Brain microvascular endothelial cell (primary cell): ENCODE results near the gene CSMD2.

Experiments used
- DNase-seq: peaks from one replicate; pipeline ENCODE4 v3.0.0-alpha.2; 2020
- H3K27ac ChIP-seq: fragments of 250-450 bp; sonication (Bioruptor Pico); 2 replicates; pipeline ENCODE4 v1.5.1; 2020; ENCODE audit warnings: mild to moderate bottlenecking, moderate library complexity
- H3K27me3 ChIP-seq: fragments of 250-450 bp; sonication (Bioruptor Pico); replicated peaks from 2 replicates; pipeline ENCODE4 v1.5.1; 2020; ENCODE audit warnings: mild to moderate bottlenecking
- H3K36me3 ChIP-seq: fragments of 250-450 bp; sonication (Bioruptor Pico); replicated peaks from 2 replicates; pipeline ENCODE4 v1.5.1; 2020; ENCODE audit warnings: mild to moderate bottlenecking
- H3K4me3 ChIP-seq: 2 replicates; pipeline ENCODE4 v1.5.1; 2011; ENCODE audit warnings: low read depth, mild to moderate bottlenecking, control low read depth, low read length, moderate library complexity
- in situ Hi-C: cut with HindIII; loops from 2 replicates; pipeline ENCODE4 v1.10.0; 2017; ENCODE audit warnings: low sequenced_read_pairs, low pct_ligation_motif_present
- TF ChIP-seq, protein P1 (sequence below): IDR thresholded peaks from 2 replicates; pipeline ENCODE4 v1.5.1; 2011; ENCODE audit warnings: low read depth, mild to moderate bottlenecking, moderate library complexity, low read length, control low read depth, inconsistent platforms; ENCODE audit errors: missing control alignments

CSMD2 gene

DNA sequence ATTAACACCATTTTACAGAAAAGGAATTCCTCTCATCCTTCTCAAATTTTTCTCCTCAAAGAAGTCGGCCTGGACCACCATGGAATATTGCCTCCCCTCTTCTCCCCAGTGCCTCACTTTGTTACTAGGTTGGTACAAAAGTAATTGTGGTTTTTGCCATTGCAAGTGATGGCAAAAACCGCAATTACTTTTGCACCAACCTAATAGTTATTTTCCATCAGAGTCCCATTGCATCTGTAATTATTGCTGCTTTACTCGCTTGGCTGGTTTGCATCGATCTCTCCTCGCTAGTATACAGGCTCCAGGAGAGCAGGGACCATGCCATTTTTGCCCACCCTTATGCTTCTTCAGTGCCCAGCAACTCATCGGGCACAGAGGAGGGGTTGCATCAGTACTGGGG is 10.7 kb upstream of the CSMD2 start:
- Histone ChIP-seq H3K36me3 (no peaks in the 10 kb centered on the region), H3K27ac (no peak overlapping the region), H3K27me3 (no peaks in the 10 kb centered on the region), H3K4me3 (no peak overlapping the region)
- TF ChIP-seq, protein P1, sequence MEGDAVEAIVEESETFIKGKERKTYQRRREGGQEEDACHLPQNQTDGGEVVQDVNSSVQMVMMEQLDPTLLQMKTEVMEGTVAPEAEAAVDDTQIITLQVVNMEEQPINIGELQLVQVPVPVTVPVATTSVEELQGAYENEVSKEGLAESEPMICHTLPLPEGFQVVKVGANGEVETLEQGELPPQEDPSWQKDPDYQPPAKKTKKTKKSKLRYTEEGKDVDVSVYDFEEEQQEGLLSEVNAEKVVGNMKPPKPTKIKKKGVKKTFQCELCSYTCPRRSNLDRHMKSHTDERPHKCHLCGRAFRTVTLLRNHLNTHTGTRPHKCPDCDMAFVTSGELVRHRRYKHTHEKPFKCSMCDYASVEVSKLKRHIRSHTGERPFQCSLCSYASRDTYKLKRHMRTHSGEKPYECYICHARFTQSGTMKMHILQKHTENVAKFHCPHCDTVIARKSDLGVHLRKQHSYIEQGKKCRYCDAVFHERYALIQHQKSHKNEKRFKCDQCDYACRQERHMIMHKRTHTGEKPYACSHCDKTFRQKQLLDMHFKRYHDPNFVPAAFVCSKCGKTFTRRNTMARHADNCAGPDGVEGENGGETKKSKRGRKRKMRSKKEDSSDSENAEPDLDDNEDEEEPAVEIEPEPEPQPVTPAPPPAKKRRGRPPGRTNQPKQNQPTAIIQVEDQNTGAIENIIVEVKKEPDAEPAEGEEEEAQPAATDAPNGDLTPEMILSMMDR, result no peak
- in situ Hi-C loops, result no loop called here
- DNase-seq, result no peak

DNA sequence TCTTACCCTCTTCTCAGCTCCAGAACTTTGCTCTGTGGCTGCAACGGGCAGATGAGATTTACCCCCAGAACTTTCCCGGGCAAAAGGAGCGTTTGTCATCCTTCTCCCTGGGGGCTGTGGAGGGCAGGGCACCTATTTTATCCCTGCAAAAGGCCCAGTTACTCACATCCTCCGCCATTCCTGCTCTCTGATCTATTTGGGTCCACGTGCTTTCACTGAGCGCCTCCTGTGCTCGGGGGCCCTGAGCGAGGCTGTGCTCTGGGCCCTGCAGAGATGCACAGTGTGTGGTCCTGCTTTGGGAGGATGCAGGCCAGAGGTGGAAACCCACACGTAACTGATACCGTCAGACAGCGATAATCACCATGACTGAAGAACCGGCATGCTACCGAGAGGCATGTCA is 2.4 kb upstream of the CSMD2 start:
- Histone ChIP-seq H3K4me3 (no peak overlapping the region), H3K27me3 (peaks cover 34% of the 10 kb centered on the region), H3K27ac (no peak overlapping the region), H3K36me3 (no peaks in the 10 kb centered on the region)
- DNase-seq, result no peak
- TF ChIP-seq, protein P1, result no peak
- in situ Hi-C loops, result no loop called here

DNA sequence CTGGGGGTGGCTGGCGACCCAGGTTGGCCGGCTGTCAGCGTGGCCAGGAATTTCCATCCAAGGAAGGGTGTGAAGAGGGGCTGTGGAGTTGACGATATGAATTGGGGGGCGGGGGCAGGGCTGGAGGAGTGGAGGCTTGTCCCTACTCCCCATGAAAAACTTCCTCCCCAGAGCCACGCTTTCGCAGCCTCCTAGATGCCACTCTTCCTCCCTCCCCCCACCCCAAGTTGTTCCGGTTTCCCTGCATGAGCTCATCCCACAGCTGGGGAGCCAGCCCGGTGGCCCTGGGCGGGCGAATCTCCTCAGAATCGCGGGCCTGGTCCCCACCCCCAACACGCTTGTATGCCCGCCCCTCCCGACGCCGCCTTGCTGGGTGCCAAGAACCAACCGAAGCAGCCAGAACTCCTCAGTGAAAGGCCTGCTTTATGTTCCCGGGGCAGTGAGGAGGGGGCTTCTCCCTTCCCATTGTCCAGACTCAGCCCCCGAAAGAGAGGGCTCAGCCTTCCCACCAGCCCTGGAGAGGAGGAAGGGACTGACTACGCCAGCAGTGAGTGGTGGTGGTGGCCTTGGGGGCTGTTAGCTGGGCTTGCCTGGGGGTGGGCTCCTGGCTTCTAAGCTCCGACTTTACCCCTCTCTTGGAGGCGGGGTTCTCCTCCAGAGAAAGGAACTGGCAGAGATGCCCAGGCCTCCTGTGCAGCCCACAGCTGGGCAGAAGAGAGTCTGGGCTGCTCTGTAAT is 1.8 kb upstream of the CSMD2 start:
- TF ChIP-seq, protein P1, result no peak
- peaks cover 34% of the 10 kb centered on the region for H3K27me3 ChIP-seq
- H3K4me3 ChIP-seq, result no peak overlapping the region
- no peak overlapping the region for H3K27ac ChIP-seq
- no peak for DNase-seq
- in situ Hi-C loops, result no loop called here
- H3K36me3 ChIP-seq, result no peaks in the 10 kb centered on the region

DNA sequence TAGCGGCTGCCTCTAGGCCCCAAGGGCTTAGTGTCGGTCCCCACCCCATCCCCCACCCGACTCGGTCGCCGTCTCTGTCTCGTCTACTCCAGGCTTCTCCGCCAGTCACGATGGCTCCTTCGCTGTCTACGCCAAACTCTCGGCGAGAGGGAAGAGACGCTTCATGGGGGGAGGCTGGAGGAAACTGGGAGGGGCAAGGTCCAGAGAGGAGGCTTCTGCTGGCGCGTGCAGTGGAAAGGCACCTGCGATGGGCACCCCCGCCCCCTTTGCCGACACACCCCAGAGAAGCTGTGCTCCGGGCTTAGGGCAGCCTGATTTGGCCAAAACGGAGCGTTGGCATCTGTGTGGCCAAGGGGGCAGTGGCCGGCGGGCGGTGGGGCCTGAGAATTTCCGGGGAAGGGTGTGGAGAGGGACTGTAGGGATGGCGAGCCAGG is 1.2 kb upstream of the CSMD2 start:
- TF ChIP-seq, protein P1, result no peak
- no peak for DNase-seq
- Histone ChIP-seq H3K36me3 (no peaks in the 10 kb centered on the region), H3K27me3 (peaks cover 34% of the 10 kb centered on the region), H3K4me3 (no peak overlapping the region), H3K27ac (no peak overlapping the region)
- in situ Hi-C loops, result no loop called here

DNA sequence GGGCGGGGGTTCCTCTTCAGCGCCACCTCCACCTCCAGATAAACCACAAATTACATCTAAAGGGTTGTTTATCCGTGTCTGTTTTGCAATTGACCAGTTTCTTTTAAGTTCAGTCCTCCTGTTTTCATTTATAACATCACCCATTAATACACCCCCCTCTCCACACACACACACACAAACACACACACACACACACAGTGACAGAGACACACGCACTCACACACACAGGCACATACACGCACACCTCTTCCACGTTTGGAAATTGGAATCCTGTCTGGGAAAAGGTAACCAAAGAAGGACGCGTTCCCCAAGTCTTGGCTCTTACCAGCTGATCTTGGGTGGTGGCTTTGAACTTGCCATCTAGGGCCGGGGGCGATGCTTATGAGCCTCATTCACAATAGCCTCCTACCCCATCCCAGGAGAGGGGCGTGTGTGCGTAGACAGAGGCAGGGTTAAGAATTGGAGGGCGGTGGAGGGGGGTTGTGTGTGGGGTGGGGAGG is 442 bp upstream of the CSMD2 start:
- in situ Hi-C loops, result no loop called here
- Histone ChIP-seq H3K36me3 (no peaks in the 10 kb centered on the region), H3K27ac (no peak overlapping the region), H3K27me3 (peaks cover 34% of the 10 kb centered on the region), H3K4me3 (no peak overlapping the region)
- DNase-seq, result no peak
- TF ChIP-seq, protein P1, result no peak
